ENCODE results near the gene IRAK2.
"Not testable (repeated sequence)": the region's sequence is repeated elsewhere in the genome, so short reads cannot be mapped to it uniquely, and the experiment has no call there.

The IRAK2 gene

GRCh38 chr3:10268116-10268515, 103.4 kb downstream of the IRAK2 start:
- no peak overlapping the region for H3K4me3 ChIP-seq (ENCODE audit: low read depth, low read length)
- CTCF ChIA-PET = interaction anchor here (5.4 kb wide), 1 partner anchor 19 kb away, joined by 36 read pairs; no protein-coding TSS in a partner anchor
- DNase-seq (ENCODE audit: low read depth, low spot score) = no peak
- POLR2A ChIA-PET = no interaction called here
- TF ChIP-seq, protein P1, sequence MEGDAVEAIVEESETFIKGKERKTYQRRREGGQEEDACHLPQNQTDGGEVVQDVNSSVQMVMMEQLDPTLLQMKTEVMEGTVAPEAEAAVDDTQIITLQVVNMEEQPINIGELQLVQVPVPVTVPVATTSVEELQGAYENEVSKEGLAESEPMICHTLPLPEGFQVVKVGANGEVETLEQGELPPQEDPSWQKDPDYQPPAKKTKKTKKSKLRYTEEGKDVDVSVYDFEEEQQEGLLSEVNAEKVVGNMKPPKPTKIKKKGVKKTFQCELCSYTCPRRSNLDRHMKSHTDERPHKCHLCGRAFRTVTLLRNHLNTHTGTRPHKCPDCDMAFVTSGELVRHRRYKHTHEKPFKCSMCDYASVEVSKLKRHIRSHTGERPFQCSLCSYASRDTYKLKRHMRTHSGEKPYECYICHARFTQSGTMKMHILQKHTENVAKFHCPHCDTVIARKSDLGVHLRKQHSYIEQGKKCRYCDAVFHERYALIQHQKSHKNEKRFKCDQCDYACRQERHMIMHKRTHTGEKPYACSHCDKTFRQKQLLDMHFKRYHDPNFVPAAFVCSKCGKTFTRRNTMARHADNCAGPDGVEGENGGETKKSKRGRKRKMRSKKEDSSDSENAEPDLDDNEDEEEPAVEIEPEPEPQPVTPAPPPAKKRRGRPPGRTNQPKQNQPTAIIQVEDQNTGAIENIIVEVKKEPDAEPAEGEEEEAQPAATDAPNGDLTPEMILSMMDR (IDR thresholded peaks at IDR 0.05; ENCODE audit: insufficient read depth, low read length, missing control alignments) = no peak

DNA sequence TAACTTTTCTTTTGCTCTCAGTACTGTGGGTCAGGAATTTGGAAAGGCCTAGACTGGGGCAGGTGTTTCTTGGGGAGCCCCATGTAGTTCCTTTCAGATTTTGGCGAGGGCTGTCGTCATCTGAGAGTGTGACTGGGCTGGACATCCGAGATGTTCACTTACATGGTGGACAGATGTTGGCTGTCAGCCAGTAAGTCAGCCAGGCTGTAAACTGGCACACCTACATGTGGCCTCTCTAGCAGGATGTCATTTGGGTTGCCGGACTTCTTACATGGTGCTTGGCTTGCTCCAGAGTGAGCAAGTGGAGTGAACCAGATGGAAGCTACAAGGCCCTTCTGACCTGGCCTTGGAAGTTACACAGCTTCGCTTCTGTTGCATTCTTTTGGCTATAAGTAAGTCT, 104.2 kb downstream of the IRAK2 start:
- ChIA-PET POLR2A (no interaction called here), CTCF (interaction anchor here (5.4 kb wide), 1 partner anchor 18 kb away, joined by 36 read pairs; no protein-coding TSS in a partner anchor)
- H3K4me3 ChIP-seq (ENCODE audit: low read depth, low read length) = no peak overlapping the region
- no peak for DNase-seq (ENCODE audit: low read depth, low spot score)
- TF ChIP-seq, protein P1 (IDR thresholded peaks at IDR 0.05; ENCODE audit: insufficient read depth, low read length, missing control alignments) = no peak

- no peak for DNase-seq (ENCODE audit: low read depth, low spot score)
- no peak overlapping the region for H3K4me3 ChIP-seq (ENCODE audit: low read depth, low read length)
- ChIA-PET POLR2A (no interaction called here), CTCF (interaction anchor here (5.4 kb wide), 1 partner anchor 17 kb away, joined by 36 read pairs; no protein-coding TSS in a partner anchor)
- TF ChIP-seq, protein P1 (IDR thresholded peaks at IDR 0.05; ENCODE audit: insufficient read depth, low read length, missing control alignments) = no peak
Observed at GRCh38 chr3:10269443-10269842, 104.7 kb downstream of the IRAK2 start.

GRCh38 chr3:10272476-10272875, 107.8 kb downstream of the IRAK2 start:
- POLR2A ChIA-PET; DNase-seq (ENCODE audit: low read depth, low spot score); H3K4me3 ChIP-seq (ENCODE audit: low read depth, low read length): not testable (repeated sequence)
- CTCF ChIA-PET = interaction anchor here (0.6 to 5.4 kb wide), 3 partner anchors 9 to 231 kb away, joined by 4 to 36 read pairs (median 14); no protein-coding TSS in a partner anchor

DNA sequence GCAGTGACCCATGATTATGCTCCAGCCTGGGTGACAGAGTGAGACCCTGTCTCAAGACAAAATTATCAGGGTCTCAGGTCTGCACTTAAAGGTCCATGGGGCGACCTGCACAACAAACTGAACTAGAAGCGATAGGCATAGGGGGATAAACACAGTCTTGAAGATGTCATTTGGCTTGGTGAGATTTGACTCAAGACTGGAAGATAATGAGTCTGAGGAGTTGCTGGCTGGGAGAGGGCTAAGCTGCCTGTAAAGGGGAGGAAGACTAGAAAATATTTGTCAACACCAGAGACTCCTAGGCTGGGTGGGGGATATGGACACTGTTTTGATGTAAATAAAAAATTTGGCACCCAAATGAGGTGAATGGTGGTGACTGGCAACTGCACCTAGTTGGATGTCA, 108.3 kb downstream of the IRAK2 start:
- CTCF ChIA-PET = interaction anchor here (0.6 to 5.4 kb wide), 3 partner anchors 9 to 232 kb away, joined by 4 to 36 read pairs (median 14); no protein-coding TSS in a partner anchor
- POLR2A ChIA-PET = no interaction called here
- H3K4me3 ChIP-seq (ENCODE audit: low read depth, low read length) = no peak overlapping the region
- no peak for DNase-seq (ENCODE audit: low read depth, low spot score)
- TF ChIP-seq, protein P1 (IDR thresholded peaks at IDR 0.05; ENCODE audit: insufficient read depth, low read length, missing control alignments) = no peak

DNA sequence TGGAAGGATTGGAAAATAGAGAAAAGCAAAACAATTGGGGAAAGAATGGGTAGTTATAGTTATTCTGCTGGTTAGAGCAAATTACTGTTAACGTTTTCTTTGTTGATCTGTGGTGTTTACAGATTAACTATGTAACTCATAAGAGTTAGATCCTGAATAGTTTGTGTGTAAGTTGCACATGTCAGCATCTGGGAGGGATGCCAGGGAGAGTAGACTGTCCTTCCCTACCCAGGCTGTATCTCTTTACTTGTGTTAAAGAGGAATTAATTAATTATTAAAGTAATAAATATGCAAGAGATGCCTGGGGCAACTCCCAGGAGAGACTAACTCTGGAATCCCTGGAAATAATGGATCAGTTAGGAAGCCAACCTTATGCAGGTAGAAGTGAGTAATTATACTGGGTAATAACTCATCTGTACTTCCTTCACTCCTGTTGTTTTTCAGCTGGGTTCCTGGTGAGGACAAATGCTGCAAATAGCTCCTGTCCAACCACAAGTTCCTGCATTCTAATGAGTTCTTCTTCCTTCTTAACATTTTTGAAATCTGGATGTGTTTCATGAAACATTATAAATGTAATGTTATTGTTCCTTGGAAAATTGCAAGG, 109.1 kb downstream of the IRAK2 start:
- POLR2A ChIA-PET = no interaction called here
- CTCF ChIA-PET = interaction anchor here (0.7 to 5.4 kb wide), 4 partner anchors 9 to 13 kb away, joined by 3 to 36 read pairs (median 21); no protein-coding TSS in a partner anchor
- TF ChIP-seq, protein P1 (IDR thresholded peaks at IDR 0.05; ENCODE audit: insufficient read depth, low read length, missing control alignments) = no peak
- no peak for DNase-seq (ENCODE audit: low read depth, low spot score)
- no peak overlapping the region for H3K4me3 ChIP-seq (ENCODE audit: low read depth, low read length)

- no peak for DNase-seq (ENCODE audit: low read depth, low spot score)
- ChIA-PET CTCF (interaction anchor here (0.7 to 3.5 kb wide), 3 partner anchors 9 to 11 kb away, joined by 3 to 28 read pairs (median 14); no protein-coding TSS in a partner anchor), POLR2A (no interaction called here)
Observed at GRCh38 chr3:10274601-10275000, 109.9 kb downstream of the IRAK2 start.

More at GRCh38 chr3:10274601-10275000, 109.9 kb downstream of the IRAK2 start:
- TF ChIP-seq, protein P1 (IDR thresholded peaks at IDR 0.05; ENCODE audit: insufficient read depth, low read length, missing control alignments) = no peak
- no peak overlapping the region for H3K4me3 ChIP-seq (ENCODE audit: low read depth, low read length)

Data from AG04449 (cell line).